Fibroblast of upper back skin (primary cell): ENCODE results near the gene ANKRD33B.
A peak's percentile ranks its signal among the peaks of the same experiment; 100 is the strongest.
"Not testable (repeated sequence)": the region's sequence is repeated elsewhere in the genome, so short reads cannot be mapped to it uniquely, and the experiment has no call there.

Experiments used
- DNase-seq: peaks from one replicate; pipeline ENCODE4 v3.0.0-alpha.2; 2013

Gene ANKRD33B

GRCh38 chr5:10559871-10560270, 4.0 kb upstream of the ANKRD33B start:
- no peak for DNase-seq

GRCh38 chr5:10562201-10563109, 1.4 kb upstream of the ANKRD33B start:
- DNase-seq = no peak

GRCh38 chr5:10563110-10563944, 543 bp upstream of the ANKRD33B start:
- DNase-seq = no peak

GRCh38 chr5:10564838-10565784, 1.2 kb downstream of the ANKRD33B start:
- no peak for DNase-seq

- no peak for DNase-seq
Observed at GRCh38 chr5:10565785-10566542, 2.1 kb downstream of the ANKRD33B start.

- no peak for DNase-seq
Observed at GRCh38 chr5:10566543-10567068, 2.7 kb downstream of the ANKRD33B start.

GRCh38 chr5:10567121-10567591, 3.3 kb downstream of the ANKRD33B start:
- DNase-seq = no peak

GRCh38 chr5:10567781-10568321, 4.0 kb downstream of the ANKRD33B start:
- peak; percentile 44 for DNase-seq

GRCh38 chr5:10570540-10570939, 6.7 kb downstream of the ANKRD33B start:
- not testable (repeated sequence) for DNase-seq

- no peak for DNase-seq
Observed at GRCh38 chr5:10572451-10572850, 8.6 kb downstream of the ANKRD33B start.

- no peak for DNase-seq
Observed at GRCh38 chr5:10573487-10574145, 9.7 kb downstream of the ANKRD33B start.

GRCh38 chr5:10574879-10575278, 11.0 kb downstream of the ANKRD33B start:
- DNase-seq = not testable (repeated sequence)

- no peak for DNase-seq
Observed at GRCh38 chr5:10576121-10576789, 12.4 kb downstream of the ANKRD33B start.

- DNase-seq = no peak
Observed at GRCh38 chr5:10576790-10577189, 12.9 kb downstream of the ANKRD33B start.

GRCh38 chr5:10577371-10578292, 13.8 kb downstream of the ANKRD33B start:
- DNase-seq = no peak

GRCh38 chr5:10578293-10578665, 14.4 kb downstream of the ANKRD33B start:
- no peak for DNase-seq

- DNase-seq = no peak
Observed at GRCh38 chr5:10578869-10579268, 15.0 kb downstream of the ANKRD33B start.
